ENCODE data around the gene VGLL2.

The VGLL2 gene

GRCh38 chr6:117309611-117310010, 44.3 kb downstream of the VGLL2 start:
- H3K4me1 Mint-ChIP-seq = no peaks in the 10 kb centered on the region
- no peak for TF ChIP-seq CTCF (IDR thresholded peaks at IDR 0.05; ENCODE audit: unreplicated experiment in 3 of 3)
- no peaks in the 10 kb centered on the region for H3K36me3 Mint-ChIP-seq (ENCODE audit: low read depth)
- no peaks in the 10 kb centered on the region for H3K9me3 Mint-ChIP-seq
- no peak overlapping the region for H3K4me3 Mint-ChIP-seq
- H3K27ac Mint-ChIP-seq = no peak overlapping the region
- no peaks in the 10 kb centered on the region for H3K27me3 Mint-ChIP-seq (ENCODE audit: low read depth)

GRCh38 chr6:117311310-117311709, 46.0 kb downstream of the VGLL2 start:
- H3K27ac Mint-ChIP-seq = no peak overlapping the region
- no peaks in the 10 kb centered on the region for H3K4me1 Mint-ChIP-seq
- H3K27me3 Mint-ChIP-seq (ENCODE audit: low read depth) = no peaks in the 10 kb centered on the region

GRCh38 chr6:117311726-117312125, 46.4 kb downstream of the VGLL2 start:
- no peak overlapping the region for H3K27ac Mint-ChIP-seq
- TF ChIP-seq CTCF (IDR thresholded peaks at IDR 0.05; ENCODE audit: unreplicated experiment in 3 of 3) = no peak
- H3K4me1 Mint-ChIP-seq = no peaks in the 10 kb centered on the region
- no peaks in the 10 kb centered on the region for H3K27me3 Mint-ChIP-seq (ENCODE audit: low read depth)
- no peaks in the 10 kb centered on the region for H3K9me3 Mint-ChIP-seq
- H3K4me3 Mint-ChIP-seq = no peak overlapping the region
- H3K36me3 Mint-ChIP-seq (ENCODE audit: low read depth) = no peaks in the 10 kb centered on the region

More at GRCh38 chr6:117311310-117311709, 46.0 kb downstream of the VGLL2 start:
- no peak for TF ChIP-seq CTCF (IDR thresholded peaks at IDR 0.05; ENCODE audit: unreplicated experiment in 3 of 3)
- H3K36me3 Mint-ChIP-seq (ENCODE audit: low read depth) = no peaks in the 10 kb centered on the region
- H3K4me3 Mint-ChIP-seq = no peak overlapping the region
- H3K9me3 Mint-ChIP-seq = no peaks in the 10 kb centered on the region

GRCh38 chr6:117317261-117317660, 51.9 kb downstream of the VGLL2 start:
- H3K27ac Mint-ChIP-seq = no peak overlapping the region
- no peak overlapping the region for H3K4me3 Mint-ChIP-seq
- peaks cover 3% of the 10 kb centered on the region for H3K4me1 Mint-ChIP-seq
- H3K9me3 Mint-ChIP-seq = no peaks in the 10 kb centered on the region
- H3K27me3 Mint-ChIP-seq (ENCODE audit: low read depth) = no peaks in the 10 kb centered on the region
- TF ChIP-seq CTCF (IDR thresholded peaks at IDR 0.05; ENCODE audit: unreplicated experiment in 3 of 3) = peak; percentile 46 to 50 (median 49)
- H3K36me3 Mint-ChIP-seq (ENCODE audit: low read depth) = no peaks in the 10 kb centered on the region

All from nephron (organoid).